GM18868 (cell line): Measurements from ENCODE around the gene DOK7.
"Not testable (repeated sequence)": the region's sequence is repeated elsewhere in the genome, so short reads cannot be mapped to it uniquely, and the experiment has no call there.

Source experiments
- ATAC-seq: cut with Tn5 transposase; IDR thresholded peaks from one replicate; pipeline ENCODE4 v1.9.1; 2021; ENCODE audit warnings: mild to moderate bottlenecking, moderate library complexity; ENCODE audit not compliant: unreplicated experiment

The DOK7 gene

DNA sequence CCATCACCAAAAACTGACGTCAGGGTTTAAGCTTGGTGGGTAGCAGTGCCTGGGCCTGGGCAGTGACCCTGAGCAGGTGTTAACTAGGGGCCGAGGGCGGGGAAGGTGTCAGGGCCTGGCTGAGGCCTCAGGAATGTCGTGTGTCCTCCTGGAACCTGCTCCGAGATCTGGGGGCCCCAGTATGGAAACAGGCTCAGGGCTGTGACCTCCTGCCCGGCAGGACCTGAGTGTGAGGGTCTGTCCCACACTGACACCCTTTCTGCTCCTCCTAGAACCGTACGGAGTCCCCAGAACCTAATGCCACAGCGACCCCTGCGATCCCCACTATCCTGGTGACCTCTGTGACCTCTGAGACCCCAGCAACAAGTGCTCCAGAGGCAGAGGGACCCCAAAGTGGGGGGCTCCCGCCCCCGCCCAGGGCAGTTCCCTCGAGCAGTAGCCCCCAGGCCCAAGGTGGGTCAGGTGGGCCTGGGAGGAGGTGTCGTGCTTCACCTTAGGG, 20.6 kb upstream of the DOK7 start:
- ATAC-seq = no peak

DNA sequence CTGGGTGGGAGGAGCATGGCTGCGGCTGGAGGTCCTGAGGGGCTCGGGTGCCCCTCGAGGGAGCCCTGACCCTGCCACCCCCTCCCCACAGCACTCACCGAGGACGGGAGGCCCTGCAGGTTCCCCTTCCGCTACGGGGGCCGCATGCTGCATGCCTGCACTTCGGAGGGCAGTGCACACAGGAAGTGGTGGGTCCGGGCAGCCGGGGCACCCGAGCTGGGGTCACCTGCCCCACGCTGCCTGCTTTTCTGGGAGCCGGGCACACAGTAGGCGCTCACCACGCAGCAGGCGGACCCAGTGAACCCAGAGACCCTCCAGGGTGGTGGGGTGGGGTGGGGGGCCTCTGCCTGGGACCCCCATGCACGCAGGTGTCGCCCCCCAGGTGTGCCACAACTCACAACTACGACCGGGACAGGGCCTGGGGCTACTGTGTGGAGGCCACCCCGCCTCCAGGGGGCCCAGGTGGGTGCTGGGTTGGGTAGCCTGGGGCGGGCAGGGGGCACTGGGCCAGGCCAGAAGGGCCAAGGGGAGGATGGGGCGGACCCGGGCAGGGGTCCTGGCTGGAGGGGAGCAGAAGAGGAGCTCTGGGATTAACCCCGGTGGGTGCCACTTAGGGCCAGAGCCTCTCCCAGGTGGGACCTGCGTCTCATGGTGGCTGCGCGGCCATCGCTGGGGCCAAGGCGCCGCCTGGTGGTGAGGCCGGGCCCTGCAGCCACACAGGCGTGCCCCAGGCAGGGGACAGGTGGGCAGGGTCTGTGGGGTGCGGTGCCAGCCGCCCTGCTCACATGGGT, 20.0 kb upstream of the DOK7 start:
- peak; percentile 70 for ATAC-seq

DNA sequence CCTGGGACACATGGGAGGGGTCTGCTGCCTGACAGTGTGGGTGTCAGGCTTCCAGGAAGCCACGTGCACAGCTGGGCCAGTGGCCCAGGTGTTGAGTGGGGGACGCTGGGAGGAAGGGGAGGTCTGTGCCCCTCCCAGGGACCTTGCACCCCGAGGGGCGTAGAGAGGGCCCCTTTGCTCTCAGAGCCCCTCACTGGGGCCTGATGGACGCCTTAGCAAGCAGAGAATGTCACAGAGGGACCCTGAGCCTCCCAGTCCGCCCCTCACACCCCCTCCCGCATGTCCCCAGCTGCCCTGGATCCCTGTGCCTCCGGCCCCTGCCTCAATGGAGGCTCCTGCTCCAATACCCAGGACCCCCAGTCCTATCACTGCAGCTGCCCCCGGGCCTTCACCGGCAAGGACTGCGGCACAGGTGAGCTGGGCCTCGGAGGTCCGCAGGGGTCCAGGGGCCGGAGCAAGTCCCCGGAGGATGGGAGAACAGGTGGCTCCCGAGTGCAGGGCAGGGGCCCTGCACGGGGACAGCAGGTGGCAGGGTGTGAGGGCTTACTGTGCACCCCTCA, 19.3 kb upstream of the DOK7 start:
- ATAC-seq = no peak

DNA sequence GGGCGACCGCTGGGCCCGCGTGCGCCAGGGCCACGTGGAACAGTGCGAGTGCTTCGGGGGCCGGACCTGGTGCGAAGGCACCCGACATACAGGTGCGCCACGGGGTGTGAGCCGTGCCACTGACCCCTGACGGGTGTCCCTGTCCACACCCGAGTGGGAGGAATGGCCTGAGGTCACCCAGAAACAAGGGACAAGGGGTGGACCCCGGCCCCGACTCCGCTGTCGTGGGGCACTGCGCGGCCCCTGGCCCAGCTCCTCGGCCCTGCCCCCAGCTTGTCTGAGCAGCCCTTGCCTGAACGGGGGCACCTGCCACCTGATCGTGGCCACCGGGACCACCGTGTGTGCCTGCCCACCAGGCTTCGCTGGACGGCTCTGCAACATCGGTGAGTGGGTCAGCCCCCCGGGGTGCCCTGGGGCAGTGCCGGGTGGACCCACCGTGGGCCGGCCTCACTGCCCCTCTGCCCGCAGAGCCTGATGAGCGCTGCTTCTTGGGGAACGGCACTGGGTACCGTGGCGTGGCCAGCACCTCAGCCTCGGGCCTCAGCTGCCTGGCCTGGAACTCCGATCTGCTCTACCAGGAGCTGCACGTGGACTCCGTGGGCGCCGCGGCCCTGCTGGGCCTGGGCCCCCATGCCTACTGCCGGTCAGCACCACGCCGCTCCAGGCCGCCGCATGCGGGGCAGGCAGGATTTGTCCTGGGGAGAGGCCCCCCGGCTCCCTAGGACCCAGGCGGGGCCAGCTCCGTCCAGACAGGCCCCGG, 18.6 kb upstream of the DOK7 start:
- no peak for ATAC-seq

DNA sequence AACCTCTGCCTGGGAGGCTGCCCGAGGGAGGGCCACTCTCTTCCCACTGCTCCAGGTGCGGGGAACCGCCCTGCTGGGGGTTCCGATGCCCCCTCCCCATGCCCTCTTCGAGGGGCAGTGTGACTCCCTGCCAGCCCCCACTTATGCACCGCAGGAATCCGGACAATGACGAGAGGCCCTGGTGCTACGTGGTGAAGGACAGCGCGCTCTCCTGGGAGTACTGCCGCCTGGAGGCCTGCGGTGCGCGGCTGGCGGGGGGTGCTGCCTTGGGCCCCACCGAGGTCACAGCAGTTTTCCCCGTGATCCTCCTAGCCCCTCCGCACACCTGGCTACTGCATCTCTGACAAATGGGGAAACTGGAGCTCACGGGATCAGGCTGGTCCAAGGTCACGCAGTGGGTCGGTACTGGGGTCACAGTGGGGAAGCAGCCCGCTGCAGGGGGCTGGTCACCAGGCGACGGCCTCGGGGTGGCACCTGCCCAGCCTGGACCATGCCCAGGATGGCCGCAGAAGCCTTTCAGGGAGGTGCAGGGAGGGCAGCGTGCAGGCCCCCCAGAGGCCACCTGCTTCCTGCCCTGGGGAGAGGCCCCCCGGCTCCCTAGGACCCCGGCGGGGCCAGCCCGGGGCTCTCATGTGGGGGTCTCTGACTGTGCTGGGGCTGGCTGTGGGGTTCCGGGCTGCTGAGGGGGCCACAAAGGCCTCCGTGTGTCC, 17.8 kb upstream of the DOK7 start:
- no peak for ATAC-seq

DNA sequence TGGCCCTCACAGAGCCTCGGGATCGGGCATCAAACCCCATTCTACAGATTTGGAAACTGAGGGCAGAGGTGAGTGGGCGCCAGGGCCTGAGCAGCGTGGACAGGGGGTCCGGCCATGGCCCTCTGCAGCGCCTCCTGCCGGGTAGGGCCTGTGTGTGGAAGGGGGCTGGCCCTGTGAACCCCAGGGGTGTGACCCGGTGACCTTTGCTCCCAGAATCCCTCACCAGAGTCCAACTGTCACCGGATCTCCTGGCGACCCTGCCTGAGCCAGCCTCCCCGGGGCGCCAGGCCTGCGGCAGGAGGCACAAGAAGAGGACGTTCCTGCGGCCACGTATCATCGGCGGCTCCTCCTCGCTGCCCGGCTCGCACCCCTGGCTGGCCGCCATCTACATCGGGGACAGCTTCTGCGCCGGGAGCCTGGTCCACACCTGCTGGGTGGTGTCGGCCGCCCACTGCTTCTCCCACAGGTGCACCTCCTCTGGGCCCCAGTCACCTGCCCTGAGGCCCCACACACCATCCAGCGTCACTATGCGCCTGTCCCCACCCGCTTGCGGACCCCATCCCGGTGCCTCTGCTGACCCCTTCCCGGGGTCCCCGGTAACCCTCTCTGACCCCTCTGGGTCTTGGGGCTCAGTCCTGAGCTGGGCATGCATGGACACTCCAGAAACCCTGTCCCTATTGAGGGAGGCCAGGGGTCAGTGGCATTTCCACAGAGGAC, 17.1 kb upstream of the DOK7 start:
- ATAC-seq = no peak

DNA sequence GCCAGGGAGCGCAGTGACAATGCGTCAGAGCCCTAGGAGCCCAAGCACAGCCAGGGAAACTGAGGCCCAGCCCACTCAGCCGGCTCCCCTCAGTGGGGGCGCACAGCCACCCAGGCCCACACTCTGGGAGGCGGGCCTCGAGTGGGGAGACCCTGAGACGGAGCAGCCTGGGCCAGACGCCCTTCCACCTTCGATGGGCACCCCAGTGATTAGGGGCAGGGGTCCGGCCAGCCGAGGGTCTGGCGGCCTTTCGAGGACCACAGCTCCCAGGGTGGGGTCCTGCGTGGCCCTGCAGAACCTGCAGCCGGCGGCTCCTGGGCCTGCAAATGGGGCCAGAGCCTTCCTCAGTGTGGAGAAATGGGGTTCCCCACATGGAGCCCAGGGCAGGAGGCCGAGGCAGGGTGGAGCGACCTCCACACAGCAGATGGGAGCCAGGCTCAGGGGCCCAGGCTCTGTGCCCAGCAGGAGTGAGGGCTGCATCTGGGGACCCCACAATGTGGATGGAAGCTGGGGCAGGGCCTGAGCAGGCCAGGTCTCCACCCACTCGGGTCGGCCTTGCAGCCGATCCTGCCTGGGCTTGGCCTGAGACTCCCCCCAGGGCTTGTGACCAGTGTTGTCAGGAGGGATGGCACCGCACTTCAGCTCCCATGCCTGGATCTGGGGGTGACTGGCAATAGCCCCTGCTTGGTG, 16.3 kb upstream of the DOK7 start:
- ATAC-seq = no peak

DNA sequence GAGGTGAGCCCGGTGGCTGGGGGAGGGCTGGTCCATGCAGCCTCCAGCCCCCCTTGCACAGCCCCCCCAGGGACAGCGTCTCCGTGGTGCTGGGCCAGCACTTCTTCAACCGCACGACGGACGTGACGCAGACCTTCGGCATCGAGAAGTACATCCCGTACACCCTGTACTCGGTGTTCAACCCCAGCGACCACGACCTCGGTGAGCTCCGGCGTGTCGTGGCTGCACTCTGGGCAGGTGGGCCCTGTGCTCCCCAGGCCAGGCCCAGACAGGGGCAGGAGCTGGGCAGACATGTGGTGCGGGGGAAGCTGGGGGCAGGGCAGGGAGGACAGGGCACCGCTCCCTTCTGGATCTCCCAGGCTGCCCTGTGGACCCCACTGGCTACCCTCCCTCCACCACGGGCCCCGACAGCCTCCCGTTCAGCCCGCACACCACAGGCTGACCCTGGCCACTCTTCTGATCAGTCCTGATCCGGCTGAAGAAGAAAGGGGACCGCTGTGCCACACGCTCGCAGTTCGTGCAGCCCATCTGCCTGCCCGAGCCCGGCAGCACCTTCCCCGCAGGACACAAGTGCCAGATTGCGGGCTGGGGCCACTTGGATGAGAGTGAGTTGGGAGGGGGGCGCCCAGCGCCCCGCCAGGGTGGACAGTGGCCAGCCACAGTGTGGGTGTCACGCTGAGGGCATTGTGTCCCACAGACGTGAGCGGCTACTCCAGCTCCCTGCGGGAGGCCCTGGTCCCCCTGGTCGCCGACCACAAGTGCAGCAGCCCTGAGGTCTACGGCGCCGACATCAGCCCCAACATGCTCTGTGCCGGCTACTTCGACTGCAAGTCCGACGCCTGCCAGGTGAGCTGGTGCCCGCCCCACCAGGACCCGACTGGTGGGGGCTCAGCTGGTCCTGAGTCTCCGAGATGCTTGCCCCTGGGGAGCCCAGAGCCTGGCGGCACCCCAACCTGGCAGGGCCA, 15.4 kb upstream of the DOK7 start:
- no peak for ATAC-seq

DNA sequence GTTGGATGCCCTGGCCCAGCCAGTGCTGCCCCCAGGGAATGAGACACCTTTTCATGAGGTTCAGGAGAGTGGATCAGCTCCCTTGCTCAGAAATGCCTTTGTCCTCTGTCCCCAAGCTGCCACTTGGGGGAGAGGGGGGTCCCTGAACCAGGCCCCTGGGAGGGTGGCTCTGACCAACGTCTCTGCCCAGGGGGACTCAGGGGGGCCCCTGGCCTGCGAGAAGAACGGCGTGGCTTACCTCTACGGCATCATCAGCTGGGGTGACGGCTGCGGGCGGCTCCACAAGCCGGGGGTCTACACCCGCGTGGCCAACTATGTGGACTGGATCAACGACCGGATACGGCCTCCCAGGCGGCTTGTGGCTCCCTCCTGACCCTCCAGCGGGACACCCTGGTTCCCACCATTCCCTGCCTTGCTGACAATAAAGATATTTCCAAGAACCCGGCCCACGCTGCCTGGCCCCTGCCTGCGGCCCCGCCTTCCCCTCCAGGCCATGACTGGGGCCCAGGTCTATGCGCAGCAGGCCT, 14.0 kb upstream of the DOK7 start:
- no peak for ATAC-seq

DNA sequence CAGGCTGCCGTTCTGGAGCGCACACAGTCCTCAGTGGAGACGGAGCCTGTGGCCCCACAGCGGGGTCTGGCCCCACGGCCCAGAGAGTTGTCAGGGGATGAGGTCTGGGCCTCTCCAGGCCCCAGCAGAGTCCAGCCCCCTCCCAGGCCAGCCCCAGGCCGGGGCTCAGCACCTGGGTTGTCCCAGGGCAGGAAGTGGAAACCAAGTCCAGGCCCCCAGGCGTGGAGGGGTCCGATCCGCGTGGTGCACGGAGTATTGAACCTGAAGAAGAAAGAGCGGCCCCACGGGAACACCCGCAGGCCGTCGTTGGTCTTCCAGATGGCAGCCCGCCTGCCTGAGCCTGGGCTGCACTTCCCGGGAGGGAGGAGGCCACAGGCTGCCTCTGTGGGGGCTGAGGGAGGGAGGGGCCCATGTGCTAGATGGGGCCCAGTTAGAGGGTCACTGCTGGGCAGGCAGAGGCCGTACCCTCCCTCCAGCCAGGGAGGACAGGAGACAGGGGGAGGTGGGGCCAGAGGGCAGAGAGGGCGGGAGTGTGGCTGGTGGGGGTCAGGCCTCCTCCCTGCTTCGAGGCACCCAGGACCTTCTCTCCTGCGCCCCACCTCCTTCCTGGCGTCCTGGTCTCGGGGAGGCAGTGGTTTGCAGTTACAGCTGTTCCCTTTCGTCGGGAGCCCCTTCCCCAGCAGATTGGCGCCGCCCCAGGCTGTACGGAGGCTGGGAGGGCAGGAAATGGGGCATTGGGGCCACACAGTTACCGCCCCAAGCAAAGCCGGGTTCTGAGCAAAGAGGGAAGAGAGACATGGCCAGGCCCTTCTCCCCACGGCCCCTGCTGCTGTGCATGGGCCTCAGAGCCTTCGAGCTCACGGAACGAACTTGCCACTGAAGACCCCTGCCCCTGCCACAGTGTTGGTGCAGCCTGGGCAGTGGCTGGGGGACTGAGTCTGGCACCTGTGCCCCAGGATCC, 13.3 kb upstream of the DOK7 start:
- no peak for ATAC-seq

DNA sequence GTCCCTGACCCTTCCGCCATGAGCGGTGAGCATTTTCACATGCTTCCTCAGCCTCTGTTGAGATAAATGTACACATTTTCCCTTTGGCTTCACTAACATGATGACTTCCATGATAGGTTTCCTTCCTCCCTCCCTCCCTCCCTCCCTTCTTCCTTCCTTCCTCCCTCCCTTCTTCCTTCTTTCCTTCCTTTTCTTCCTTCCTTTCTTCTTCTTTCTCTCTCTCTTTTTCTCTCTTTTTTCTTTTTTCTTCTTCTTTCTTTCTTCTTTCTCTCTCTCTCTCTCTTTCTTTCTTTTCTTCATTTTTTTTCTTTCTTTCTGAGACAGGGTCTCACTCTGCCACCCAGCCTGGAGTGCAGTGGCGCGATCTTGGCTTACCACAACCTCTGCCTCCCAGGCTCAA, 12.5 kb upstream of the DOK7 start:
- no peak for ATAC-seq

DNA sequence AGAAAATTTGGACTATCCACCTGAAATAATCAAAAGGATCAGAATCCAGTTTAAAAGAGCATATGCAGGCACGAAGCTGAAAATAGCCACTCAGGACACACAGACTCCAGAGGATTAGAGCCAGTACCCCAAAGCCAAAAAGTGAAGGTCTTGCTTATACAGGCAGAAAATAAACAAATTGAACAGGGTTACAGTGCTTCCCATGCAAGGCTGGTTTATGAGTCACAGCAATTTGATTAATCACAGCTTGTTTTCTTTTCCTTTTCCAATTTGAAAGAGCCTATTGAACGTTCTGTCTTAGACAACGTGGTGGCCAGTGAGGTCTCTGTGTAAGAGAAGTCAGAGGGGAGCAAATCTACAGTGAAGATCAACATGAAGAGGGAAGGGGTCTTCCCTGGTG, 11.2 kb upstream of the DOK7 start:
- ATAC-seq = no peak

DNA sequence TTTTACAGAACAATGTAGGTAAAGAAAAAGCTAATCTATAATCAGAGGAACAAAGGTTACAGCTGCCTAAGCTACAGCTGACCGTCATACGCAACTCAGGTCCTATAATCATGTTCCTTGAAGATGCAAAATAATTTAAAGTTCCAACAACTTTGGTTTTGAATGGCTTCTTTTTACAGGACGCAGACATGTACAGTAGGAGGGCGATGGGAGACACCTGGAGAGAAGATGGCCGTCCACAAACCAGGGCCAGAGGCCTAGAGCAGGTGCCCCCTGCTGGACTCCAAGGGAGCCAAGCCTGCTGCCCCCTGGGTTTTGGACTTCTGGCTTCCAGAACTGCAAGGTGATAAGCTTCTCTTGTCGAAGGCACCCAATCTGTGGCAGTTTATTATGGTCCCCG, 10.7 kb upstream of the DOK7 start:
- no peak for ATAC-seq

DNA sequence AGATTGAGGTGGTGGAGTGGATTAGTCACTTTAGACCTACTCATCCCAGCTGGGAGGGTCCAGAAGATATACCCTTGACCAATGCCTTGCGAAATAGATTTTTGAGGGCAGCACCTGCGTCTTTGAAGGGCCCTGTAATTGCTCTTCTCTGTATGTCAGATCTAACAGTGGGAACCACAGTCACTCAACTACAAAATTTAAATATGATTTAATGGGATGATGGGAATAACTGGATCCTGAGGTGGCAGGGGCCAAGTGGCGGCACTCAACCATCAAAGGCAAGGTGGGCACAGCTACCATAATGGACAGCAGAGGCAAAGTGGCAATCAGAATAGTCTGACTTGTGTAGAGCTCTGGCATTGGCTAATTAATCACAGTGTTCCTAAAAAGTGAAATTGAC, 7.5 kb upstream of the DOK7 start:
- not testable (repeated sequence) for ATAC-seq

DNA sequence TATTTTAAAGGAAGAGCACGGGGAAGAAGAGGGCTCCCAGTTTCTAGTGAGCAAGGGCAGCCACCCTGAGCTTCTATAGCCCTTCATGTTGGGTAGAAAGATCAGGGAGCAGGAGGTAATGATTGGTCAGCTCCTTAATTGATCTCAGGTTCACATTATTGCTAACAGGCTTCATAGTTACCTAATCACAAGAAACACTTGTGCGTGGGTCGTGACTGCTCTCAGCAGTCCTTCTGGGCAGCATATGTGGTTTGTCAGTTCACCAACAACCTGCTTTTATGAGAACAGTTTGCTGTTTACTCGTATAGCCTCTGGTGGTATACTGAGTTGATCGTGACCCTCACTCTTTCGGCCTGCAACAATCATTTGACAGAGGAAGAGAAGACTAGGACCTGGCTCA, 4.7 kb upstream of the DOK7 start:
- no peak for ATAC-seq

DNA sequence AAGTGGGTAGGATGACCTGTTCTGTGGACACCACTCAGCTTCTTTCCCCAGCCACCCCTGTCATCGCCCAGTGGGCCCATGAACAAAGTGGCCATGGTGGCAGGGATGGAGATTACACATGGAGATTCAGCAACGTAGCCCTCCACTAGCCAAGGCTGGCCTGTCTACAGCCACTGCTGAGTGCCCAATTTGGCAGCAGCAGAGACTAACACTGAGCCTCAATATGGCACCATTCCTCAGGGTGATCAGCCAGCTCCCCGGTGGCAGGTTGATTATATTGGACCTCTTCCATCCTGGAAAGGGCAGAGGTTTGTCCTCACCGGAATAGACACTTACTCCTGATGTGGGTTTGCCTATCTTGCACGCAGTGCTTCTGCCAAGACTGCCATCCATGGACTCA, 4.0 kb upstream of the DOK7 start:
- not testable (repeated sequence) for ATAC-seq

DNA sequence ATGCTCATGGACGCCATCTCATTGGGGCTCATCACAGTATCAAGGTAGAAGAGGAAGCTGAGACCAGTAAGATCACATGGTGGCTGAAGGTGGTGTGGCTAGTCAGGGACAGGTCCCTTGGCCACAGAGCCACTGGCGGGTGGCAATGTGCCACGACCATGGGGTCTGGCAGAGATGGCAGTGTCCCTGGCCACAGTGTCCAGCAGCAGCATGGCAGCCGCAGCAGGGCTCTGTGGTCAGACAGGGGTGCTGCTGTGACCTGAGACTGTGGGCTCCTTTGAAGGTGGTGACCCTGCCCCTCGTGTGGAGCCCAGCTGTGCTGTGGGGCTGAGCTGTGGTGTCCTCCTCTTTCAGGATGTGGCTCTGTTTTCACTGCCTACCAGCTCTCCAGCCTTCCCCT, 2.2 kb upstream of the DOK7 start:
- no peak for ATAC-seq
